GM19468 (cell line): ENCODE measurements around the gene MYL11.
A peak's percentile ranks its signal among the peaks of the same experiment; 100 is the strongest.

ENCODE experiments used
- ATAC-seq: cut with Tn5 transposase; IDR thresholded peaks from one replicate; pipeline ENCODE4 v1.9.1; 2021; ENCODE audit warnings: mild to moderate bottlenecking, moderate library complexity, moderate number of reproducible peaks; ENCODE audit not compliant: unreplicated experiment; ENCODE audit errors: extremely low read depth

MYL11 gene

DNA sequence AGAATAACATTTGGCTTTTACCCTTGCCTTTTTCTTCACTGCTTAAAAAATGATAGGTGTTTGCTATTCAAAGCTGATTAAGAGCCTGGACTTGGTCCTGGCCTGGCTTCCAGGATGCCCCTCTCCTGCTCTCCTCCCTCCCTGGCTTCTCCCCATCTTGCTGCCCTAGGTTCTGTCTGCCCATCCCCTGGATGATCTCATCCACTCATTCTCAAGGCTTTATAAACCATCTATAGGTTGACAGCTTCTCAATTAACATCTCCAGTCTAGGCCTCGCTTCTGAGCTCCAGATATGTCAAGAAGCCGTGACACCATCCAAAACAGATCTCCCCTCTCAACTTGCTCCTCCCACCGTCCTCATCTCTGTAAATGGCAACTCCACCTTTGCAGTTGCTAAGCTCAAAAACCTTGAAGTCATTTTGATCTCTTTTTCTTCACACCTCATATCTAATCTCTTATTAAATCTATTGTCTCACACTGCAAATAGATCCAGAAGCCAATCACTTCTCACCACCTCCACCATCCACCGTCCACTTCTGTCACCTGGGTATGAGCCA, 41.5 kb downstream of the MYL11 start:
- ATAC-seq: no peak

GRCh38 chr16:30416624-30417528, 42.3 kb downstream of the MYL11 start:
- no peak for ATAC-seq

GRCh38 chr16:30417529-30418349, 43.1 kb downstream of the MYL11 start:
- peak; percentile 62 for ATAC-seq

GRCh38 chr16:30418350-30419181, 44.0 kb downstream of the MYL11 start:
- ATAC-seq: no peak

DNA sequence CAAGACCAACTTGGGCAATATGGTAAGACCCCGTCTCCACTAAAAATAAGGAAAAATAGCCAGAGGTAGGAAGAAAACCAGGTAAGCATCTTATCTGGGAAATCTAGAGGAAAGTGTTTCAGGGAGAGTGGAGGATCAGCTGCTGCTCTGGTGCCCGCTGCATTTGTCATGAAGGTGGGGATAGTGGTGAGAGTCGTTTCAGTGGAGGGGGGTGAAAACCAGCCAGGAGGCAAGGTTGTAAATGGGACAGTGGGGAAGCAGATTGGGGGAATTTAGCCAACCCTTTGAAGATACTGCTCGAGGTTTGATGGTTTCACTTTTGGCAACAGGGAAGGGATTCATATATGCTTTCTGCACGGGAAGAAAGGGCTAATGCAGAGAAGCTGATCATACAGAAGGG, 46.4 kb downstream of the MYL11 start:
- no peak for ATAC-seq
